ENCODE results near the gene LAP3. TPM values are rescaled to one million over a fixed set of nuclear protein-coding genes. Genes with fewer than 3 reads are reported as not detected.

LAP3 gene
- total RNA-seq, 4 donors from 2014 or later: 10.9 to 87.1 (median 50.8) TPM

GRCh38 chr4:17636696-17637622 lies 60.0 kb downstream of the LAP3 start:
- no peaks in the 10 kb centered on the region for H3K27me3 ChIP-seq
- no peak overlapping the region for H3K27ac ChIP-seq
- DNase-seq: peak; percentile 66 to 67
- TF ChIP-seq CTCF (IDR thresholded peaks at IDR 0.05): peak; percentile 74 to 86 (median 78)
- TF ChIP-seq POLR2A (IDR thresholded peaks at IDR 0.05): no peak
- no peaks in the 10 kb centered on the region for H3K36me3 ChIP-seq
- intact Hi-C loops (cut with DNase I; ENCODE audit: low total_unique reads): loop anchor here (10.0 kb wide), 1 partner anchor 82 kb away; no protein-coding TSS in a partner anchor
- no peak overlapping the region for H3K4me3 ChIP-seq
- H3K4me1 ChIP-seq: no peaks in the 10 kb centered on the region
- no peaks in the 10 kb centered on the region for H3K9me3 ChIP-seq

- no peaks in the 10 kb centered on the region for H3K9me3 ChIP-seq
- TF ChIP-seq CTCF (IDR thresholded peaks at IDR 0.05) (no peak), POLR2A (IDR thresholded peaks at IDR 0.05) (no peak)
- H3K27ac ChIP-seq: no peak overlapping the region
- no peak for DNase-seq
- no peaks in the 10 kb centered on the region for H3K27me3 ChIP-seq
- H3K4me3 ChIP-seq: no peak overlapping the region
- intact Hi-C loops (cut with DNase I; ENCODE audit: low total_unique reads): loop anchor here (10.0 kb wide), 1 partner anchor 84 kb away; no protein-coding TSS in a partner anchor
- no peaks in the 10 kb centered on the region for H3K4me1 ChIP-seq
- H3K36me3 ChIP-seq: no peaks in the 10 kb centered on the region
Measured at GRCh38 chr4:17639136-17639535, 62.1 kb downstream of the LAP3 start.

GRCh38 chr4:17642398-17642783 lies 65.4 kb downstream of the LAP3 start:
- TF ChIP-seq CTCF (IDR thresholded peaks at IDR 0.05) (no peak), POLR2A (IDR thresholded peaks at IDR 0.05) (no peak)
- Histone ChIP-seq H3K4me1 (no peaks in the 10 kb centered on the region), H3K4me3 (no peak overlapping the region), H3K9me3 (no peaks in the 10 kb centered on the region), H3K36me3 (no peaks in the 10 kb centered on the region), H3K27ac (no peak overlapping the region), H3K27me3 (no peaks in the 10 kb centered on the region)
- intact Hi-C loops (cut with DNase I; ENCODE audit: low total_unique reads): no loop called here
- no peak for DNase-seq

- Histone ChIP-seq H3K4me3 (no peak overlapping the region), H3K27ac (no peak overlapping the region)
- TF ChIP-seq POLR2A (IDR thresholded peaks at IDR 0.05): no peak
- TF ChIP-seq CTCF (IDR thresholded peaks at IDR 0.05): no peak
Measured at GRCh38 chr4:17646693-17647092, 69.7 kb downstream of the LAP3 start.

GRCh38 chr4:17647176-17647806 lies 70.3 kb downstream of the LAP3 start:
- H3K36me3 ChIP-seq: no peaks in the 10 kb centered on the region
- intact Hi-C loops (cut with DNase I; ENCODE audit: low total_unique reads): no loop called here
- TF ChIP-seq CTCF (IDR thresholded peaks at IDR 0.05): no peak
- no peak for TF ChIP-seq POLR2A (IDR thresholded peaks at IDR 0.05)
- H3K9me3 ChIP-seq: no peaks in the 10 kb centered on the region
- no peak overlapping the region for H3K4me3 ChIP-seq
- H3K27ac ChIP-seq: no peak overlapping the region
- no peaks in the 10 kb centered on the region for H3K27me3 ChIP-seq
- H3K4me1 ChIP-seq: no peaks in the 10 kb centered on the region
- DNase-seq: no peak

More at GRCh38 chr4:17646693-17647092, 69.7 kb downstream of the LAP3 start:
- Histone ChIP-seq H3K9me3 (no peaks in the 10 kb centered on the region), H3K27me3 (no peaks in the 10 kb centered on the region), H3K36me3 (no peaks in the 10 kb centered on the region), H3K4me1 (no peaks in the 10 kb centered on the region)
- no peak for DNase-seq
- intact Hi-C loops (cut with DNase I; ENCODE audit: low total_unique reads): no loop called here

All from uterus (tissue), 4 donors.